Measurements from ENCODE around the gene XPNPEP3.
A peak's percentile ranks its signal among the peaks of the same experiment; 100 is the strongest.
"Not testable (repeated sequence)": the region's sequence is repeated elsewhere in the genome, so short reads cannot be mapped to it uniquely, and the experiment has no call there.

XPNPEP3 gene

GRCh38 chr22:40826984-40827741, 29.8 kb upstream of the XPNPEP3 start:
- no peak for FAIRE-seq

GRCh38 chr22:40829131-40829530, 27.8 kb upstream of the XPNPEP3 start:
- TF ChIP-seq POLR2A (IDR thresholded peaks at IDR 0.05; ENCODE audit: low read depth, low read length) (no peak), POLR2AphosphoS5 (IDR thresholded peaks at IDR 0.05; ENCODE audit: low read depth, low read length) (no peak), TAF1 (IDR thresholded peaks at IDR 0.05; ENCODE audit: borderline replicate concordance, low read depth, low read length) (no peak)
- no peak for DNase-seq (ENCODE audit: insufficient read length)
- FAIRE-seq: no peak

More at GRCh38 chr22:40826984-40827741, 29.8 kb upstream of the XPNPEP3 start:
- TF ChIP-seq POLR2A (IDR thresholded peaks at IDR 0.05; ENCODE audit: low read depth, low read length) (no peak), POLR2AphosphoS5 (IDR thresholded peaks at IDR 0.05; ENCODE audit: low read depth, low read length) (no peak), TAF1 (IDR thresholded peaks at IDR 0.05; ENCODE audit: borderline replicate concordance, low read depth, low read length) (no peak)
- DNase-seq (ENCODE audit: insufficient read length): no peak

- no peak for TF ChIP-seq POLR2AphosphoS5 (IDR thresholded peaks at IDR 0.05; ENCODE audit: low read depth, low read length)
- DNase-seq (ENCODE audit: insufficient read length) (no peak), FAIRE-seq (no peak)
Observed at GRCh38 chr22:40834619-40835018, 22.3 kb upstream of the XPNPEP3 start.

- no peak for FAIRE-seq
- TF ChIP-seq TAF1 (IDR thresholded peaks at IDR 0.05; ENCODE audit: borderline replicate concordance, low read depth, low read length) (no peak), POLR2AphosphoS5 (IDR thresholded peaks at IDR 0.05; ENCODE audit: low read depth, low read length) (no peak), POLR2A (IDR thresholded peaks at IDR 0.05; ENCODE audit: low read depth, low read length) (no peak)
- no peak for DNase-seq (ENCODE audit: insufficient read length)
Observed at GRCh38 chr22:40838486-40838885, 18.5 kb upstream of the XPNPEP3 start.

GRCh38 chr22:40844951-40845350, 12.0 kb upstream of the XPNPEP3 start:
- FAIRE-seq: no peak
- no peak for DNase-seq (ENCODE audit: insufficient read length)
- TF ChIP-seq POLR2AphosphoS5 (IDR thresholded peaks at IDR 0.05; ENCODE audit: low read depth, low read length): no peak
- TF ChIP-seq POLR2A (IDR thresholded peaks at IDR 0.05; ENCODE audit: low read depth, low read length): no peak
- TF ChIP-seq TAF1 (IDR thresholded peaks at IDR 0.05; ENCODE audit: borderline replicate concordance, low read depth, low read length): no peak

GRCh38 chr22:40845816-40846215, 11.1 kb upstream of the XPNPEP3 start:
- FAIRE-seq; DNase-seq (ENCODE audit: insufficient read length): not testable (repeated sequence)

GRCh38 chr22:40853333-40853732, 3.6 kb upstream of the XPNPEP3 start:
- FAIRE-seq: no peak
- no peak for TF ChIP-seq TAF1 (IDR thresholded peaks at IDR 0.05; ENCODE audit: borderline replicate concordance, low read depth, low read length)
- TF ChIP-seq POLR2A (IDR thresholded peaks at IDR 0.05; ENCODE audit: low read depth, low read length): no peak
- no peak for TF ChIP-seq POLR2AphosphoS5 (IDR thresholded peaks at IDR 0.05; ENCODE audit: low read depth, low read length)
- DNase-seq (ENCODE audit: insufficient read length): no peak

- FAIRE-seq (no peak), DNase-seq (ENCODE audit: insufficient read length) (no peak)
- no peak for TF ChIP-seq POLR2AphosphoS5 (IDR thresholded peaks at IDR 0.05; ENCODE audit: low read depth, low read length)
- TF ChIP-seq POLR2A (IDR thresholded peaks at IDR 0.05; ENCODE audit: low read depth, low read length): no peak
- TF ChIP-seq TAF1 (IDR thresholded peaks at IDR 0.05; ENCODE audit: borderline replicate concordance, low read depth, low read length): no peak
Observed at GRCh38 chr22:40853961-40854360, 3.0 kb upstream of the XPNPEP3 start.

- TF ChIP-seq TAF1 (IDR thresholded peaks at IDR 0.05; ENCODE audit: borderline replicate concordance, low read depth, low read length): no peak
- peak; percentile 40 for FAIRE-seq
- no peak for DNase-seq (ENCODE audit: insufficient read length)
Observed at GRCh38 chr22:40855071-40855978, 1.6 kb upstream of the XPNPEP3 start.

GRCh38 chr22:40855979-40856512, 902 bp upstream of the XPNPEP3 start:
- FAIRE-seq (peak; percentile 17), DNase-seq (ENCODE audit: insufficient read length) (no peak)
- TF ChIP-seq POLR2A (IDR thresholded peaks at IDR 0.05; ENCODE audit: low read depth, low read length) (no peak), POLR2AphosphoS5 (IDR thresholded peaks at IDR 0.05; ENCODE audit: low read depth, low read length) (no peak), TAF1 (IDR thresholded peaks at IDR 0.05; ENCODE audit: borderline replicate concordance, low read depth, low read length) (no peak)

- TF ChIP-seq POLR2A (IDR thresholded peaks at IDR 0.05; ENCODE audit: low read depth, low read length): no peak
- no peak for TF ChIP-seq TAF1 (IDR thresholded peaks at IDR 0.05; ENCODE audit: borderline replicate concordance, low read depth, low read length)
- no peak for TF ChIP-seq POLR2AphosphoS5 (IDR thresholded peaks at IDR 0.05; ENCODE audit: low read depth, low read length)
- DNase-seq (ENCODE audit: insufficient read length) (no peak), FAIRE-seq (no peak)
Observed at GRCh38 chr22:40857309-40857855, 434 bp downstream of the XPNPEP3 start.

GRCh38 chr22:40862013-40862412, 5.1 kb downstream of the XPNPEP3 start, which contains the start of gene DNAJB7:
Gene DNAJB7 (minus strand): TSS chr22:40862113. CDS start chr22:40861994, 119 bp downstream.
- TF ChIP-seq TAF1 (IDR thresholded peaks at IDR 0.05; ENCODE audit: borderline replicate concordance, low read depth, low read length) (no peak), POLR2A (IDR thresholded peaks at IDR 0.05; ENCODE audit: low read depth, low read length) (no peak), POLR2AphosphoS5 (IDR thresholded peaks at IDR 0.05; ENCODE audit: low read depth, low read length) (no peak)

More at GRCh38 chr22:40862013-40862412, 5.1 kb downstream of the XPNPEP3 start, which contains the start of gene DNAJB7:
- DNase-seq (ENCODE audit: insufficient read length) (no peak), FAIRE-seq (no peak)
